ENCODE results near the gene COPS8. TPM values are rescaled to one million over a fixed set of nuclear protein-coding genes. Genes with fewer than 3 reads are reported as not detected.

The COPS8 gene
- polyA plus RNA-seq, 1 donor: 50.4 TPM

- H3K4me3 ChIP-seq (ENCODE audit: low read length): no peak overlapping the region
- H3K36me3 ChIP-seq (ENCODE audit: control insufficient read depth, insufficient read depth, low read length): no peaks in the 10 kb centered on the region
- DNase-seq: no peak
- no peaks in the 10 kb centered on the region for H3K9me3 ChIP-seq (ENCODE audit: control insufficient read depth, low read depth, low read length)
- H3K27me3 ChIP-seq (ENCODE audit: control insufficient read depth, insufficient read depth, low read length): no peaks in the 10 kb centered on the region
- peaks cover 18% of the 10 kb centered on the region for H3K4me1 ChIP-seq (ENCODE audit: control insufficient read depth, insufficient read depth, low read length)
- no peak overlapping the region for H3K27ac ChIP-seq (ENCODE audit: low read length)
- no CpG with 5 or more reads among the region's 24 CpGs for WGBS (ENCODE audit: insufficient coverage, low lambda C conversion rate)
Observed at GRCh38 chr2:237064203-237065070, 21.3 kb upstream of the COPS8 start.

GRCh38 chr2:237065071-237065377 is 20.7 kb upstream of the COPS8 start:
- H3K27ac ChIP-seq (ENCODE audit: low read length): no peak overlapping the region
- no peak for DNase-seq
- WGBS (ENCODE audit: insufficient coverage, low lambda C conversion rate): no CpG with 5 or more reads among the region's 2 CpGs
- H3K4me3 ChIP-seq (ENCODE audit: low read length): no peak overlapping the region
- H3K36me3 ChIP-seq (ENCODE audit: control insufficient read depth, insufficient read depth, low read length): no peaks in the 10 kb centered on the region
- H3K27me3 ChIP-seq (ENCODE audit: control insufficient read depth, insufficient read depth, low read length): no peaks in the 10 kb centered on the region
- H3K9me3 ChIP-seq (ENCODE audit: control insufficient read depth, low read depth, low read length): no peaks in the 10 kb centered on the region
- H3K4me1 ChIP-seq (ENCODE audit: control insufficient read depth, insufficient read depth, low read length): peaks cover 18% of the 10 kb centered on the region

DNA sequence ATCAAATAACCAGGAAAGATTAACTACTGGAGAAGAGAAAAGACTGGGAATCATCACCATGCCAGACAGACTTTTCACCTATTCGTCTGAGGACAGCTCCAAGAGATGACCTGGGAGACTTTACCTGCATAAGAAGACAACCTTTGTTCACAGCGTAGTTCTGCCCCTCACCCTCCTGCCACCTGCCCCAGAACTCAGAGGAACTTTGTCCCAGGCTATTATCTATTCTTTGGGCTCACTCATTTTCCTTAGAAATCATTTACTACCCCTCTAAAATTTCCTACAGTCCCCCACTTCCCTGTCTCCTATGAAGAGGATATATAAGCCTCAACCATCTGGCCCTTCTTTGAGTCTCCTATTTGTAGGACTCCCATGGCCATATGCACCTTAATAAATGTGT is 19.3 kb upstream of the COPS8 start:
- Histone ChIP-seq H3K36me3 (ENCODE audit: control insufficient read depth, insufficient read depth, low read length) (no peaks in the 10 kb centered on the region), H3K9me3 (ENCODE audit: control insufficient read depth, low read depth, low read length) (no peaks in the 10 kb centered on the region), H3K4me3 (ENCODE audit: low read length) (no peak overlapping the region), H3K27me3 (ENCODE audit: control insufficient read depth, insufficient read depth, low read length) (no peaks in the 10 kb centered on the region), H3K27ac (ENCODE audit: low read length) (peak overlapping the region; percentile 57), H3K4me1 (ENCODE audit: control insufficient read depth, insufficient read depth, low read length) (peaks cover 18% of the 10 kb centered on the region)
- peak; percentile 42 to 77 for DNase-seq
- WGBS (ENCODE audit: insufficient coverage, low lambda C conversion rate): 40% methylated on average over 1 of the region's 2 CpGs

- no peak overlapping the region for H3K27ac ChIP-seq (ENCODE audit: low read length)
- H3K9me3 ChIP-seq (ENCODE audit: control insufficient read depth, low read depth, low read length): no peaks in the 10 kb centered on the region
- WGBS (ENCODE audit: insufficient coverage, low lambda C conversion rate): 75% methylated on average over 2 of the region's 3 CpGs
- no peak for DNase-seq
- H3K4me1 ChIP-seq (ENCODE audit: control insufficient read depth, insufficient read depth, low read length): peaks cover 24% of the 10 kb centered on the region
- H3K4me3 ChIP-seq (ENCODE audit: low read length): no peak overlapping the region
- H3K27me3 ChIP-seq (ENCODE audit: control insufficient read depth, insufficient read depth, low read length): no peaks in the 10 kb centered on the region
- H3K36me3 ChIP-seq (ENCODE audit: control insufficient read depth, insufficient read depth, low read length): no peaks in the 10 kb centered on the region
Observed at GRCh38 chr2:237068005-237068576, 17.6 kb upstream of the COPS8 start.

- WGBS (ENCODE audit: insufficient coverage, low lambda C conversion rate): 38% methylated on average over 2 of the region's 24 CpGs
Observed at GRCh38 chr2:237072067-237072931, 13.4 kb upstream of the COPS8 start.

DNA sequence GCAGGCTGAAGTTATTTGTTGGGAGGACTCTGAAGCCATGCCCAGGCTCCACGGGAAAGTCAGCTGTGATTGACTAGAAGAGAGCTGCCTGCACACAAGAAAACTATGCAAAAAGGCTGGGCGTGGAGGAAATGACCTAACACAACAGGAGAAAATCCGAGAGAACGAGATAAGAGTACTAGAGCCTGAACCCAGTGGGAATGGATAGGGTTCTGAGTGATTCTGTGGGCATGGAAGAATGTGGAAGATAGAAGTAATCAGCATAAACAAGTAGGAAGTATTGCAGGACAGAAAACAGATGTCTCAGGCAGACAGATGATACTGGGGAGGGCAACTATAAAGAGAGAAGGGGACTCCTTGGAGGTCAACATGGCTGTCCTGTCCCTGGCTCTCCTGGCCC is 12.1 kb upstream of the COPS8 start:
- peaks cover 27% of the 10 kb centered on the region for H3K4me1 ChIP-seq (ENCODE audit: control insufficient read depth, insufficient read depth, low read length)
- H3K36me3 ChIP-seq (ENCODE audit: control insufficient read depth, insufficient read depth, low read length): no peaks in the 10 kb centered on the region
- H3K9me3 ChIP-seq (ENCODE audit: control insufficient read depth, low read depth, low read length): no peaks in the 10 kb centered on the region
- no peaks in the 10 kb centered on the region for H3K27me3 ChIP-seq (ENCODE audit: control insufficient read depth, insufficient read depth, low read length)
- DNase-seq: peak; percentile 30 to 67
- no peak overlapping the region for H3K4me3 ChIP-seq (ENCODE audit: low read length)
- 23% methylated on average over 4 of the region's 4 CpGs for WGBS (ENCODE audit: insufficient coverage, low lambda C conversion rate)
- H3K27ac ChIP-seq (ENCODE audit: low read length): peak overlapping the region; percentile 32

More at GRCh38 chr2:237072067-237072931, 13.4 kb upstream of the COPS8 start:
- peaks cover 34% of the 10 kb centered on the region for H3K4me1 ChIP-seq (ENCODE audit: control insufficient read depth, insufficient read depth, low read length)
- no peak overlapping the region for H3K27ac ChIP-seq (ENCODE audit: low read length)
- H3K36me3 ChIP-seq (ENCODE audit: control insufficient read depth, insufficient read depth, low read length): no peaks in the 10 kb centered on the region
- H3K9me3 ChIP-seq (ENCODE audit: control insufficient read depth, low read depth, low read length): no peaks in the 10 kb centered on the region
- no peak overlapping the region for H3K4me3 ChIP-seq (ENCODE audit: low read length)
- no peaks in the 10 kb centered on the region for H3K27me3 ChIP-seq (ENCODE audit: control insufficient read depth, insufficient read depth, low read length)
- peak; percentile 45 to 57 for DNase-seq

GRCh38 chr2:237074211-237074993 is 11.3 kb upstream of the COPS8 start:
- no peak for DNase-seq
- Histone ChIP-seq H3K36me3 (ENCODE audit: control insufficient read depth, insufficient read depth, low read length) (no peaks in the 10 kb centered on the region), H3K27me3 (ENCODE audit: control insufficient read depth, insufficient read depth, low read length) (no peaks in the 10 kb centered on the region), H3K9me3 (ENCODE audit: control insufficient read depth, low read depth, low read length) (no peaks in the 10 kb centered on the region), H3K4me3 (ENCODE audit: low read length) (no peak overlapping the region), H3K27ac (ENCODE audit: low read length) (no peak overlapping the region), H3K4me1 (ENCODE audit: control insufficient read depth, insufficient read depth, low read length) (peaks cover 30% of the 10 kb centered on the region)
- WGBS (ENCODE audit: insufficient coverage, low lambda C conversion rate): 100% methylated on average over 1 of the region's 7 CpGs

- Histone ChIP-seq H3K9me3 (ENCODE audit: control insufficient read depth, low read depth, low read length) (no peaks in the 10 kb centered on the region), H3K4me3 (ENCODE audit: low read length) (no peak overlapping the region), H3K36me3 (ENCODE audit: control insufficient read depth, insufficient read depth, low read length) (no peaks in the 10 kb centered on the region), H3K4me1 (ENCODE audit: control insufficient read depth, insufficient read depth, low read length) (peaks cover 32% of the 10 kb centered on the region), H3K27ac (ENCODE audit: low read length) (peak overlapping the region; percentile 36), H3K27me3 (ENCODE audit: control insufficient read depth, insufficient read depth, low read length) (no peaks in the 10 kb centered on the region)
- DNase-seq: peak; percentile 51 to 77
- 73% methylated on average over 3 of the region's 9 CpGs for WGBS (ENCODE audit: insufficient coverage, low lambda C conversion rate)
Observed at GRCh38 chr2:237075749-237076599, 9.7 kb upstream of the COPS8 start.

DNA sequence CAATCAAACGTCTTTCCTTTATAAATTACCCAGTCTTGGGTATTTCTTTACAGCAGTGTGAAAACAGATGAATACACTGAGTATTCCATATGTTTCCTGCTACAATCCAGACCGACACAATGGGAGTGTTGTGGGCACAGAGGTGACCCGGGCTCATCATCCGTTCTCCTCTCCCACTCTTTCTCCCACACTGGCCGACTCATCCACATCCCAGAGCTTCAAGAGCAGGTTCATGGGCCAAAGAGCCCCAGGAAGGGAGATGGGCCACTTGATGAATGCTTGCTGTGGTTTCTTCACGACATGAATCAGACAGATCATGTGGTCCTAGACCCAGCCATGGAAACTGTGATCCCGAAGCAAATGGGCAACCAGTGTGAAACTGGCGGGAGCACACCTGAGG is 4.1 kb upstream of the COPS8 start:
- Histone ChIP-seq H3K27ac (ENCODE audit: low read length) (no peak overlapping the region), H3K36me3 (ENCODE audit: control insufficient read depth, insufficient read depth, low read length) (no peaks in the 10 kb centered on the region), H3K4me1 (ENCODE audit: control insufficient read depth, insufficient read depth, low read length) (peaks cover 6% of the 10 kb centered on the region), H3K9me3 (ENCODE audit: control insufficient read depth, low read depth, low read length) (no peaks in the 10 kb centered on the region), H3K27me3 (ENCODE audit: control insufficient read depth, insufficient read depth, low read length) (no peaks in the 10 kb centered on the region), H3K4me3 (ENCODE audit: low read length) (no peak overlapping the region)
- DNase-seq: no peak
- no CpG with 5 or more reads among the region's 8 CpGs for WGBS (ENCODE audit: insufficient coverage, low lambda C conversion rate)
